Upper lobe of right lung (tissue), 1 donor: ENCODE measurements around the gene NNMT. TPM values are rescaled to one million over a fixed set of nuclear protein-coding genes. Genes with fewer than 3 reads are reported as not detected.

Experiments
- ATAC-seq: fragments of 200-7000 bp; cut with Tn5 transposase; one replicate; pipeline ENCODE4 v1.9.1; 2020; ENCODE audit warnings: mild to moderate bottlenecking, moderate library complexity
- DNase-seq: peaks from one replicate; pipeline ENCODE4 v3.0.0-alpha.2; 2020
- H3K27ac ChIP-seq: fragments of 200-600 bp; one replicate; pipeline ENCODE4 v1.8.0; 2022
- H3K27me3 ChIP-seq: fragments of 200-600 bp; one replicate; pipeline ENCODE4 v1.8.0; 2022; ENCODE audit warnings: mild to moderate bottlenecking
- H3K36me3 ChIP-seq: fragments of 200-600 bp; one replicate; pipeline ENCODE4 v1.8.0; 2022
- H3K4me1 ChIP-seq: fragments of 200-600 bp; one replicate; pipeline ENCODE4 v1.8.0; 2022
- H3K4me3 ChIP-seq: fragments of 200-600 bp; one replicate; pipeline ENCODE4 v1.8.0; 2022; ENCODE audit warnings: mild to moderate bottlenecking
- H3K9me3 ChIP-seq: fragments of 200-600 bp; one replicate; pipeline ENCODE4 v1.8.0; 2022
- intact Hi-C: fragments of 100-400 bp; cut with DNase I; formaldehyde crosslinking; loops from one replicate; pipeline ENCODE4 v1.11.0; 2022
- total RNA-seq: library from RNA; stranded (reverse); fragmentation: NEBNext Ultra II Directional; extraction: Animal tissue kit (Norgen Biotek cat#: 25700); gene quantifications from one replicate; pipeline ENCODE4 v1.2.1, GENCODE V29; 2021
- TF ChIP-seq, protein P1 (sequence below): fragments of 200-600 bp; IDR thresholded peaks from one replicate; pipeline ENCODE4 v1.8.0; 2022; ENCODE audit warnings: antibody characterized with exemption
- donor health status: DM: no; HTN: yes; CAD: no; lungs with severe emphysema.

NNMT gene
- total RNA-seq, 1 donor from 2014 or later, result 349 TPM

GRCh38 chr11:114354076-114354475, 57.9 kb downstream of the NNMT start:
- no peaks in the 10 kb centered on the region for H3K4me1 ChIP-seq
- no peaks in the 10 kb centered on the region for H3K36me3 ChIP-seq
- H3K4me3 ChIP-seq, result no peak overlapping the region
- H3K27me3 ChIP-seq, result no peaks in the 10 kb centered on the region
- intact Hi-C loops, result no loop called here
- DNase-seq (no peak), ATAC-seq (no peak)
- H3K9me3 ChIP-seq, result no peaks in the 10 kb centered on the region
- TF ChIP-seq, protein P1, sequence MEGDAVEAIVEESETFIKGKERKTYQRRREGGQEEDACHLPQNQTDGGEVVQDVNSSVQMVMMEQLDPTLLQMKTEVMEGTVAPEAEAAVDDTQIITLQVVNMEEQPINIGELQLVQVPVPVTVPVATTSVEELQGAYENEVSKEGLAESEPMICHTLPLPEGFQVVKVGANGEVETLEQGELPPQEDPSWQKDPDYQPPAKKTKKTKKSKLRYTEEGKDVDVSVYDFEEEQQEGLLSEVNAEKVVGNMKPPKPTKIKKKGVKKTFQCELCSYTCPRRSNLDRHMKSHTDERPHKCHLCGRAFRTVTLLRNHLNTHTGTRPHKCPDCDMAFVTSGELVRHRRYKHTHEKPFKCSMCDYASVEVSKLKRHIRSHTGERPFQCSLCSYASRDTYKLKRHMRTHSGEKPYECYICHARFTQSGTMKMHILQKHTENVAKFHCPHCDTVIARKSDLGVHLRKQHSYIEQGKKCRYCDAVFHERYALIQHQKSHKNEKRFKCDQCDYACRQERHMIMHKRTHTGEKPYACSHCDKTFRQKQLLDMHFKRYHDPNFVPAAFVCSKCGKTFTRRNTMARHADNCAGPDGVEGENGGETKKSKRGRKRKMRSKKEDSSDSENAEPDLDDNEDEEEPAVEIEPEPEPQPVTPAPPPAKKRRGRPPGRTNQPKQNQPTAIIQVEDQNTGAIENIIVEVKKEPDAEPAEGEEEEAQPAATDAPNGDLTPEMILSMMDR, result no peak
- no peak overlapping the region for H3K27ac ChIP-seq

DNA sequence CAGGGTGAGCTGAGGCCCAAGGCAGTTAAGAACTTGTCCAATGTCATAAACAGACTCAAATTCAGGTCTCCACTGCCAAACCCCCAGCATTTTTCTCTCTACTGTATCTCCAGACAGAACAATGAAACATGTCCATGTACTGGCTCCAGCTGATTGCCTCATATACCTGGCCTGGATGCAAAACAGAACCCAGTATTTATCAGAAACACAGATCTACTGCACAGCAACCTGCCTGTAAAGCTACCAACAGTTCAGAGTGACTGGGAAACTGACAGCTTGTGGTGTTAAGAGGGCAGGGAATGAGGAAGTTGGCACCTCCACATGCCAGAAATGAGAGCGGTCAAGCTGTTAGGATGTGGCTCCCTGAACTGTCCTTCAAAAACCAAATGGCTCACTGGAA, 62.5 kb downstream of the NNMT start:
- no peaks in the 10 kb centered on the region for H3K9me3 ChIP-seq
- DNase-seq, result no peak
- no peak overlapping the region for H3K4me3 ChIP-seq
- H3K4me1 ChIP-seq, result no peaks in the 10 kb centered on the region
- ATAC-seq, result peak; percentile 75
- H3K36me3 ChIP-seq, result no peaks in the 10 kb centered on the region
- no peak overlapping the region for H3K27ac ChIP-seq
- no peaks in the 10 kb centered on the region for H3K27me3 ChIP-seq
- TF ChIP-seq, protein P1, result no peak
- intact Hi-C loops, result no loop called here

GRCh38 chr11:114359342-114359741, 63.1 kb downstream of the NNMT start:
- Histone ChIP-seq H3K4me3 (no peak overlapping the region), H3K27me3 (no peaks in the 10 kb centered on the region), H3K9me3 (no peaks in the 10 kb centered on the region), H3K27ac (no peak overlapping the region), H3K4me1 (no peaks in the 10 kb centered on the region), H3K36me3 (no peaks in the 10 kb centered on the region)
- ATAC-seq (no peak), DNase-seq (no peak)
- intact Hi-C loops, result no loop called here
- TF ChIP-seq, protein P1, result no peak

DNA sequence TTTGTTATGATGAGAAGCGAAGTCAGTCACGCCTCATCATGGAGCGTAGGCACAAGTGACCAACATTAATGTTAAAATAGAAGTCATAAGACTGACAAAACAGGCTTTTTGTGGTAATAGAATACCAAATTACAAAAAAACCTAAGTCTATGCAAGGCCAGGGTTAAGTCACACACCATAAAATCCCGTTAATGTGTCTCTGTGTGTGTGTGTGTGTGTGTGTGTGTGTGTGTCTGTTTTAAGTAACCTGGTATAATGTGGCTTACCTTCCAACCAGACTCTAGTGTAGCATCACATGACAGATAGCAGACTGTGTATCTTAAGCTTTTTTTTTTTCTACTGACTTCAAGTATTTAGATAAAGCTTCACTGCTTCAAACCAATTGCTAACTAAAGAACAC, 66.1 kb downstream of the NNMT start:
- intact Hi-C loops, result no loop called here
- TF ChIP-seq, protein P1, result no peak
- H3K4me3 ChIP-seq, result no peak overlapping the region
- ATAC-seq (no peak), DNase-seq (no peak)
- H3K36me3 ChIP-seq, result no peaks in the 10 kb centered on the region
- no peak overlapping the region for H3K27ac ChIP-seq
- peaks cover 5% of the 10 kb centered on the region for H3K27me3 ChIP-seq
- H3K9me3 ChIP-seq, result no peaks in the 10 kb centered on the region
- no peaks in the 10 kb centered on the region for H3K4me1 ChIP-seq

GRCh38 chr11:114362958-114363357, 66.8 kb downstream of the NNMT start:
- TF ChIP-seq, protein P1, result no peak
- intact Hi-C loops, result no loop called here
- no peak overlapping the region for H3K4me3 ChIP-seq
- ATAC-seq (no peak), DNase-seq (no peak)
- H3K27ac ChIP-seq, result no peak overlapping the region
- H3K9me3 ChIP-seq, result no peaks in the 10 kb centered on the region
- no peaks in the 10 kb centered on the region for H3K36me3 ChIP-seq
- H3K27me3 ChIP-seq, result peaks cover 7% of the 10 kb centered on the region
- no peaks in the 10 kb centered on the region for H3K4me1 ChIP-seq

Other genes with a start within 250 kb of the NNMT start
- 221 TPM for gene ZBTB16, start 236.7 kb upstream of the NNMT start, total RNA-seq
- gene C11orf71, start 104.1 kb downstream of the NNMT start, total RNA-seq, result 8.1 TPM
- 30.1 TPM for gene RBM7, start 104.3 kb downstream of the NNMT start, total RNA-seq
- 78.4 TPM for gene REXO2, start 143.1 kb downstream of the NNMT start, total RNA-seq